ENCODE data around the gene NR0B2. TPM values are rescaled to one million over a fixed set of nuclear protein-coding genes. Genes with fewer than 3 reads are reported as not detected.
A peak's percentile ranks its signal among the peaks of the same experiment; 100 is the strongest.

NR0B2 gene
- total RNA-seq, 1 experiment from 2014 or later, result not detected

GRCh38 chr1:26921540-26922430 lies 8.0 kb upstream of the NR0B2 start, which contains the start of gene NUDC:
NUDC (plus strand) TSS chr1:26921743; CDS start chr1:26921849, 106 bp downstream.
- intact Hi-C loops (cut with micrococcal nuclease), result loop anchor here (2.0 kb wide), 2 partner anchors 15 to 69 kb away; no protein-coding TSS in a partner anchor
- ATAC-seq, result peak; percentile 92
- DNase-seq, result peak; percentile 98
- Histone ChIP-seq H3K4me1 (ENCODE audit: insufficient read depth, low read length) (peaks cover 30% of the 10 kb centered on the region), H3K9ac (ENCODE audit: low read length) (peak within 1 kb of the TSS; percentile 93), H3F3A (ENCODE audit: low read length, unreplicated experiment) (no peaks in the 10 kb centered on the region), H2AFZ (ENCODE audit: low read length) (peak within 1 kb of the TSS; percentile 87), H3K27me3 (ENCODE audit: low read length) (no peaks in the 10 kb centered on the region), H3K4me2 (ENCODE audit: low read length) (peak within 1 kb of the TSS; percentile 87), H3K9me3 (ENCODE audit: low read length) (no peaks in the 10 kb centered on the region), H3K79me2 (ENCODE audit: low read length) (peaks cover 50% of the 10 kb centered on the region), H3K36me3 (ENCODE audit: low read depth, low read length) (peaks cover 15% of the 10 kb centered on the region), H3K27ac (ENCODE audit: low read length) (peak within 1 kb of the TSS; percentile 67), H3K4me3 (ENCODE audit: low read length) (peak within 1 kb of the TSS; percentile 83), H4K20me1 (ENCODE audit: low read length) (peaks cover 14% of the 10 kb centered on the region; the same call in 1 of the 2 replicates), H3K9me2 (replicated peaks; ENCODE audit: low read length) (no peaks in the 10 kb centered on the region)
- ChIA-PET CTCF (interaction anchor here (0.6 kb wide), 1 partner anchor 190 kb away, joined by 3 read pairs; no protein-coding TSS in a partner anchor), POLR2A (ENCODE audit: unreplicated experiment) (no interaction called here)
- no TSS peak for BruUV-seq (replicated peaks)
- no peak for TF ChIP-seq EZH2 (IDR thresholded peaks at IDR 0.05; ENCODE audit: low read length, unreplicated experiment)
- TF ChIP-seq, protein P1, sequence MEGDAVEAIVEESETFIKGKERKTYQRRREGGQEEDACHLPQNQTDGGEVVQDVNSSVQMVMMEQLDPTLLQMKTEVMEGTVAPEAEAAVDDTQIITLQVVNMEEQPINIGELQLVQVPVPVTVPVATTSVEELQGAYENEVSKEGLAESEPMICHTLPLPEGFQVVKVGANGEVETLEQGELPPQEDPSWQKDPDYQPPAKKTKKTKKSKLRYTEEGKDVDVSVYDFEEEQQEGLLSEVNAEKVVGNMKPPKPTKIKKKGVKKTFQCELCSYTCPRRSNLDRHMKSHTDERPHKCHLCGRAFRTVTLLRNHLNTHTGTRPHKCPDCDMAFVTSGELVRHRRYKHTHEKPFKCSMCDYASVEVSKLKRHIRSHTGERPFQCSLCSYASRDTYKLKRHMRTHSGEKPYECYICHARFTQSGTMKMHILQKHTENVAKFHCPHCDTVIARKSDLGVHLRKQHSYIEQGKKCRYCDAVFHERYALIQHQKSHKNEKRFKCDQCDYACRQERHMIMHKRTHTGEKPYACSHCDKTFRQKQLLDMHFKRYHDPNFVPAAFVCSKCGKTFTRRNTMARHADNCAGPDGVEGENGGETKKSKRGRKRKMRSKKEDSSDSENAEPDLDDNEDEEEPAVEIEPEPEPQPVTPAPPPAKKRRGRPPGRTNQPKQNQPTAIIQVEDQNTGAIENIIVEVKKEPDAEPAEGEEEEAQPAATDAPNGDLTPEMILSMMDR (conservative IDR thresholded peaks at IDR 0.05; ENCODE audit: low read depth, low read length), result no peak
- TF ChIP-seq EZH2phosphoT487 (IDR thresholded peaks at IDR 0.05; ENCODE audit: borderline replicate concordance, low read length), result no peak

DNA sequence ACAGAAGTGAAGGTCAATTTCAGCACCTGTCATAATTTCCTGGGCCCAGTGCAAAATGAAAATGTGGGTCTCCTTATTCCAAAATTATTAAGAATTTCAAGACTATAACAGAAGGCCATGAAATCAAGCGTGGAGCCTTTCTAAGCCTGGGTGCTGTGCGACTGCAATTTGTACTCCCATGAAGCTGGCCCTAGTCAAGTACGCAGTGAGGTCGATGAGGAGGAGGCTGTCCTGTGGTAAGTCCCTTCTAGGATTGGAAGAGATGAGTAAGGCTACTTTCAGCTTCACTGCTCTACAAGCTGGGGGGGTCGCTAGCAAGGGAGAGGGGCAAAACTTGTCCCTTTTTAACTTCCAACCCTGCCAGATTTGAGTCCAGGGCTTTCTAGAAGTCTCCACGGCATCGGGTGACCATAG lies 7.4 kb upstream of the NR0B2 start:
- Histone ChIP-seq H3K4me3 (ENCODE audit: low read length) (peak overlapping the region; percentile 83), H3K27me3 (ENCODE audit: low read length) (no peaks in the 10 kb centered on the region), H3K4me1 (ENCODE audit: insufficient read depth, low read length) (peaks cover 30% of the 10 kb centered on the region), H3F3A (ENCODE audit: low read length, unreplicated experiment) (no peaks in the 10 kb centered on the region), H3K9me2 (replicated peaks; ENCODE audit: low read length) (no peaks in the 10 kb centered on the region), H3K36me3 (ENCODE audit: low read depth, low read length) (peaks cover 9% of the 10 kb centered on the region; the same call in 1 of the 2 replicates), H3K9ac (ENCODE audit: low read length) (no peak overlapping the region), H4K20me1 (ENCODE audit: low read length) (peaks cover 14% of the 10 kb centered on the region; the same call in 1 of the 2 replicates), H2AFZ (ENCODE audit: low read length) (peak overlapping the region; percentile 87), H3K4me2 (ENCODE audit: low read length) (peak overlapping the region; percentile 87), H3K9me3 (ENCODE audit: low read length) (no peaks in the 10 kb centered on the region), H3K27ac (ENCODE audit: low read length) (no peak overlapping the region), H3K79me2 (ENCODE audit: low read length) (peaks cover 44% of the 10 kb centered on the region)
- no peak for DNase-seq
- intact Hi-C loops (cut with micrococcal nuclease), result loop anchor here (2.0 kb wide), 1 partner anchor 14 kb away; no protein-coding TSS in a partner anchor
- TF ChIP-seq, protein P1 (conservative IDR thresholded peaks at IDR 0.05; ENCODE audit: low read depth, low read length), result no peak
- TF ChIP-seq EZH2 (IDR thresholded peaks at IDR 0.05; ENCODE audit: low read length, unreplicated experiment) (no peak), EZH2phosphoT487 (IDR thresholded peaks at IDR 0.05; ENCODE audit: borderline replicate concordance, low read length) (no peak)
- BruUV-seq (replicated peaks), result no TSS peak
- CTCF ChIA-PET, result no interaction called here
- POLR2A ChIA-PET (ENCODE audit: unreplicated experiment), result no interaction called here
- ATAC-seq, result peak; percentile 5; the same call in 1 of the 2 replicates
